HCT116 (cell line): ENCODE measurements around the gene ATG10.
"Not testable (repeated sequence)": the region's sequence is repeated elsewhere in the genome, so short reads cannot be mapped to it uniquely, and the experiment has no call there.

Experiments used
- CTCF ChIP-seq, 3 experiments: fragments of 200-600 bp in 1 of 3; sonication (generic) in 1 of 3; IDR thresholded peaks in 2 of 3; conservative IDR thresholded peaks in 1 of 3; 2 replicates each; pipeline ENCODE4 v1.5.1; 2012 to 2017; ENCODE audit warnings: low read depth in 2 of 3, low read length in 2 of 3, antibody characterized with exemption in 1 of 3, borderline replicate concordance in 1 of 3, control low read depth in 1 of 3, mild to moderate bottlenecking in 1 of 3, mixed read lengths in 1 of 3, mixed run types in 1 of 3, moderate library complexity in 1 of 3; ENCODE audit not compliant: insufficient read depth in 1 of 3
- EZH2 ChIP-seq: fragments of 200-600 bp; sonication (generic); IDR thresholded peaks from 2 replicates; pipeline ENCODE4 v1.6.1; 2017; ENCODE audit warnings: antibody characterized with exemption, mixed run types
- FOSL1 ChIP-seq: IDR thresholded peaks from 2 replicates; pipeline ENCODE4 v1.6.1; 2012; ENCODE audit warnings: low read depth
- SP1 ChIP-seq: IDR thresholded peaks from 2 replicates; pipeline ENCODE4 v1.6.1; 2012; ENCODE audit warnings: low read depth
- TF ChIP-seq, protein P1 (sequence below): IDR thresholded peaks from 2 replicates; pipeline ENCODE4 v1.6.1; 2012; ENCODE audit warnings: low read depth

DNA sequence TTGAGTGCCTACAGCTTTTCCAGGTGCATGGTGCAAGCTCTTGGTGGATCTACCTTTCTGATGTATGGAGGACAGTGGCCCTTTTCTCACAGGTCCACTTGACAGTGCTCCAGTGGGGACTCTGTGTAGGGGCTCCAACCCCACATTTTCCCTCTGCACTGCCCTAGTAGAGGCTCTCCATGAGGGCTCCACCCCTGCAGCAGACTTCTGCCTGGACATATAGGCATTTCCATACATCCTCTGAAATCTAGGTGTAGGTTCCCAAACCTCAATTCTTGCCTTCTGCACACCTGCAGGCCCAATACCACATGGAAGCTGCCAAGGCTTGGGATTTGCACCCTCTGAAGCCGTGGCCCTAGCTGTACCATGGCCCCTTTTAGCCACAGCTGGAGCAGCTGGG lies 71.1 kb downstream of the ATG10 start:
- TF ChIP-seq EZH2; FOSL1; SP1; CTCF (IDR thresholded peaks at IDR 0.05 in 2 of 3, conservative IDR thresholded peaks at IDR 0.05 in 1 of 3; ENCODE audit: borderline replicate concordance in 1 of 3, insufficient read depth in 1 of 3, low read depth in 2 of 3, low read length in 2 of 3): not testable (repeated sequence)
- TF ChIP-seq, protein P1, sequence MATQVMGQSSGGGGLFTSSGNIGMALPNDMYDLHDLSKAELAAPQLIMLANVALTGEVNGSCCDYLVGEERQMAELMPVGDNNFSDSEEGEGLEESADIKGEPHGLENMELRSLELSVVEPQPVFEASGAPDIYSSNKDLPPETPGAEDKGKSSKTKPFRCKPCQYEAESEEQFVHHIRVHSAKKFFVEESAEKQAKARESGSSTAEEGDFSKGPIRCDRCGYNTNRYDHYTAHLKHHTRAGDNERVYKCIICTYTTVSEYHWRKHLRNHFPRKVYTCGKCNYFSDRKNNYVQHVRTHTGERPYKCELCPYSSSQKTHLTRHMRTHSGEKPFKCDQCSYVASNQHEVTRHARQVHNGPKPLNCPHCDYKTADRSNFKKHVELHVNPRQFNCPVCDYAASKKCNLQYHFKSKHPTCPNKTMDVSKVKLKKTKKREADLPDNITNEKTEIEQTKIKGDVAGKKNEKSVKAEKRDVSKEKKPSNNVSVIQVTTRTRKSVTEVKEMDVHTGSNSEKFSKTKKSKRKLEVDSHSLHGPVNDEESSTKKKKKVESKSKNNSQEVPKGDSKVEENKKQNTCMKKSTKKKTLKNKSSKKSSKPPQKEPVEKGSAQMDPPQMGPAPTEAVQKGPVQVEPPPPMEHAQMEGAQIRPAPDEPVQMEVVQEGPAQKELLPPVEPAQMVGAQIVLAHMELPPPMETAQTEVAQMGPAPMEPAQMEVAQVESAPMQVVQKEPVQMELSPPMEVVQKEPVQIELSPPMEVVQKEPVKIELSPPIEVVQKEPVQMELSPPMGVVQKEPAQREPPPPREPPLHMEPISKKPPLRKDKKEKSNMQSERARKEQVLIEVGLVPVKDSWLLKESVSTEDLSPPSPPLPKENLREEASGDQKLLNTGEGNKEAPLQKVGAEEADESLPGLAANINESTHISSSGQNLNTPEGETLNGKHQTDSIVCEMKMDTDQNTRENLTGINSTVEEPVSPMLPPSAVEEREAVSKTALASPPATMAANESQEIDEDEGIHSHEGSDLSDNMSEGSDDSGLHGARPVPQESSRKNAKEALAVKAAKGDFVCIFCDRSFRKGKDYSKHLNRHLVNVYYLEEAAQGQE = not testable (repeated sequence)
